MM.1S (cell line): ENCODE data around the gene C10orf67.

ENCODE experiments used
- DNase-seq: peaks from one replicate; pipeline ENCODE4 v3.0.0-alpha.2; 2015
- H2AFZ ChIP-seq: fragments of 300-600 bp; sonication (generic); 2 replicates; pipeline ENCODE4 v1.6.0; 2016; ENCODE audit warnings: antibody characterized with exemption, low read length
- H3F3A ChIP-seq: fragments of 300-600 bp; sonication (generic); 2 replicates; pipeline ENCODE4 v1.6.1; 2016; ENCODE audit warnings: mild to moderate bottlenecking, antibody characterized with exemption, low read length, moderate library complexity, mixed read lengths; ENCODE audit not compliant: insufficient read depth
- H3K27ac ChIP-seq: fragments of 300-600 bp; sonication (generic); 2 replicates; pipeline ENCODE4 v1.5.1; 2016; ENCODE audit warnings: mild to moderate bottlenecking, low read length
- H3K27me3 ChIP-seq: fragments of 300-600 bp; sonication (generic); replicated peaks from 2 replicates; pipeline ENCODE4 v1.6.0; 2016; ENCODE audit warnings: low read length; ENCODE audit not compliant: insufficient read depth
- H3K36me3 ChIP-seq: fragments of 300-600 bp; sonication (generic); replicated peaks from 2 replicates; pipeline ENCODE4 v1.6.1; 2016; ENCODE audit warnings: mild to moderate bottlenecking, low read length, mixed read lengths; ENCODE audit not compliant: insufficient read depth
- H3K4me1 ChIP-seq: fragments of 300-600 bp; sonication (generic); 2 replicates; pipeline ENCODE4 v1.6.1; 2016; ENCODE audit warnings: low read length, mixed read lengths
- H3K4me2 ChIP-seq: fragments of 300-600 bp; sonication (generic); 2 replicates; pipeline ENCODE4 v1.6.0; 2016; ENCODE audit warnings: low read depth, low read length
- H3K4me3 ChIP-seq: fragments of 300-600 bp; sonication (generic); 2 replicates; pipeline ENCODE4 v1.5.1; 2016; ENCODE audit warnings: low read length, mixed read lengths
- H3K79me2 ChIP-seq: fragments of 300-600 bp; sonication (generic); 2 replicates; pipeline ENCODE4 v1.6.1; 2016; ENCODE audit warnings: mixed run types, low read length, mixed read lengths
- H3K9ac ChIP-seq: fragments of 300-600 bp; sonication (generic); 2 replicates; pipeline ENCODE4 v1.6.1; 2016; ENCODE audit warnings: low read length, mixed read lengths
- H3K9me2 ChIP-seq: fragments of 300-600 bp; sonication (generic); replicated peaks from 2 replicates; pipeline ENCODE4 v1.6.1; 2016; ENCODE audit warnings: mild to moderate bottlenecking, low read length, mixed read lengths; ENCODE audit not compliant: insufficient read depth
- H3K9me3 ChIP-seq: fragments of 300-600 bp; sonication (generic); replicated peaks from 2 replicates; pipeline ENCODE4 v1.6.1; 2016; ENCODE audit warnings: mild to moderate bottlenecking, low read length, mixed read lengths; ENCODE audit not compliant: insufficient read depth
- H4K20me1 ChIP-seq: fragments of 300-600 bp; sonication (generic); 2 replicates; pipeline ENCODE4 v1.6.1; 2016; ENCODE audit warnings: mild to moderate bottlenecking, low read length, moderate library complexity, mixed read lengths; ENCODE audit not compliant: insufficient read depth
- EZH2 ChIP-seq: fragments of 300-600 bp; sonication (generic); optimal IDR thresholded peaks from 2 replicates; pipeline ENCODE3; 2017; ENCODE audit warnings: low read depth, mild to moderate bottlenecking, antibody characterized with exemption, low read length, mixed read lengths
- EZH2phosphoT487 ChIP-seq: fragments of 300-600 bp; sonication (generic); IDR thresholded peaks from 2 replicates; pipeline ENCODE4 v1.6.1; 2018; ENCODE audit warnings: antibody characterized with exemption, low read length
- TF ChIP-seq, protein P1 (sequence below): fragments of 300-600 bp; sonication (generic); IDR thresholded peaks from 2 replicates; pipeline ENCODE4 v1.5.1; 2016; ENCODE audit warnings: antibody characterized with exemption, low read length, mixed read lengths

Gene C10orf67

DNA sequence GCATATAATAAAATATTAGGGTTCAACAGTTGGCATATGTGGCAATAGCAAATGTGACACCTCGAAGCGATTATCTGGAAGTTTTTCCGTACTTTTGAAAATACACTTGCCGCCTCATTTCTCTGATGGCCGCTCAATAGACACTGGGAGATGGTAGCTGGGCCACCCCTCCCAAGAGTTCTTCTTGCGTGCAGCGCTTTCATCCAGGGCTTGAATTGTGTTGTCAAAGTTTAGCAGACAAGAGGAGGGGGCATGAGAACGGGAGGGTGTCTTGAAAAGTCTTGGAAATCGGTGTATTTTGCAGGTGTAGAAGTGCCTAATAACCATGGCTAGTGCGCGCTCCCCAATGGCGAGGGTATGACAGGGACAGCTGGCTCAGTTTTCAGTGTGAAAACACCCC, 144.0 kb downstream of the C10orf67 start:
- no peak overlapping the region for H3K4me2 ChIP-seq
- H3F3A ChIP-seq, result no peaks in the 10 kb centered on the region
- H4K20me1 ChIP-seq, result no peaks in the 10 kb centered on the region
- no peaks in the 10 kb centered on the region for H3K36me3 ChIP-seq
- no peak overlapping the region for H3K4me3 ChIP-seq
- no peak for DNase-seq
- no peaks in the 10 kb centered on the region for H3K4me1 ChIP-seq
- H3K79me2 ChIP-seq, result no peaks in the 10 kb centered on the region
- no peak for TF ChIP-seq EZH2phosphoT487
- TF ChIP-seq EZH2, result no peak
- TF ChIP-seq, protein P1, sequence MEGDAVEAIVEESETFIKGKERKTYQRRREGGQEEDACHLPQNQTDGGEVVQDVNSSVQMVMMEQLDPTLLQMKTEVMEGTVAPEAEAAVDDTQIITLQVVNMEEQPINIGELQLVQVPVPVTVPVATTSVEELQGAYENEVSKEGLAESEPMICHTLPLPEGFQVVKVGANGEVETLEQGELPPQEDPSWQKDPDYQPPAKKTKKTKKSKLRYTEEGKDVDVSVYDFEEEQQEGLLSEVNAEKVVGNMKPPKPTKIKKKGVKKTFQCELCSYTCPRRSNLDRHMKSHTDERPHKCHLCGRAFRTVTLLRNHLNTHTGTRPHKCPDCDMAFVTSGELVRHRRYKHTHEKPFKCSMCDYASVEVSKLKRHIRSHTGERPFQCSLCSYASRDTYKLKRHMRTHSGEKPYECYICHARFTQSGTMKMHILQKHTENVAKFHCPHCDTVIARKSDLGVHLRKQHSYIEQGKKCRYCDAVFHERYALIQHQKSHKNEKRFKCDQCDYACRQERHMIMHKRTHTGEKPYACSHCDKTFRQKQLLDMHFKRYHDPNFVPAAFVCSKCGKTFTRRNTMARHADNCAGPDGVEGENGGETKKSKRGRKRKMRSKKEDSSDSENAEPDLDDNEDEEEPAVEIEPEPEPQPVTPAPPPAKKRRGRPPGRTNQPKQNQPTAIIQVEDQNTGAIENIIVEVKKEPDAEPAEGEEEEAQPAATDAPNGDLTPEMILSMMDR, result no peak
- no peak overlapping the region for H3K9ac ChIP-seq
- no peak overlapping the region for H2AFZ ChIP-seq
- H3K27me3 ChIP-seq, result no peaks in the 10 kb centered on the region
- no peaks in the 10 kb centered on the region for H3K9me3 ChIP-seq
- no peaks in the 10 kb centered on the region for H3K9me2 ChIP-seq
- H3K27ac ChIP-seq, result no peak overlapping the region

- no peaks in the 10 kb centered on the region for H3K27me3 ChIP-seq
- no peak overlapping the region for H3K9ac ChIP-seq
Measured at GRCh38 chr10:23199768-23200511, 144.7 kb downstream of the C10orf67 start.

GRCh38 chr10:23198940-23199767, 145.4 kb downstream of the C10orf67 start:
- Histone ChIP-seq H3K4me2 (no peak overlapping the region), H3K79me2 (no peaks in the 10 kb centered on the region), H3K9ac (no peak overlapping the region), H3K36me3 (no peaks in the 10 kb centered on the region), H3K9me3 (no peaks in the 10 kb centered on the region), H4K20me1 (no peaks in the 10 kb centered on the region), H3K27ac (no peak overlapping the region), H3K9me2 (no peaks in the 10 kb centered on the region), H3K4me3 (no peak overlapping the region), H3F3A (no peaks in the 10 kb centered on the region), H2AFZ (no peak overlapping the region), H3K4me1 (no peaks in the 10 kb centered on the region), H3K27me3 (no peaks in the 10 kb centered on the region)
- no peak for DNase-seq
- TF ChIP-seq EZH2 (no peak), EZH2phosphoT487 (no peak)
- TF ChIP-seq, protein P1, result no peak

More at GRCh38 chr10:23199768-23200511, 144.7 kb downstream of the C10orf67 start:
- TF ChIP-seq, protein P1, result no peak
- TF ChIP-seq EZH2phosphoT487, result no peak
- no peak for TF ChIP-seq EZH2
- Histone ChIP-seq H2AFZ (no peak overlapping the region), H3K4me2 (no peak overlapping the region), H3K9me3 (no peaks in the 10 kb centered on the region), H3K4me3 (no peak overlapping the region), H3K27ac (no peak overlapping the region), H3K4me1 (no peaks in the 10 kb centered on the region), H4K20me1 (no peaks in the 10 kb centered on the region), H3F3A (no peaks in the 10 kb centered on the region), H3K79me2 (no peaks in the 10 kb centered on the region), H3K9me2 (no peaks in the 10 kb centered on the region), H3K36me3 (no peaks in the 10 kb centered on the region)
- DNase-seq, result no peak
